Loucy (cell line): ENCODE data around the gene DRD2.

ENCODE experiments used
- H2AFZ ChIP-seq: fragments of 200-600 bp; sonication (generic); 2 replicates; pipeline ENCODE4 v1.6.0; 2016; ENCODE audit warnings: antibody characterized with exemption, mild to moderate bottlenecking, low read length, moderate library complexity
- H3F3A ChIP-seq: fragments of 200-600 bp; 2 replicates; pipeline ENCODE4 v1.6.0; 2016; ENCODE audit warnings: antibody characterized with exemption, low read depth, mild to moderate bottlenecking
- H3K27me3 ChIP-seq: fragments of 200-600 bp; sonication (generic); 2 replicates; pipeline ENCODE4 v1.6.1; 2014; ENCODE audit warnings: low read length, mild to moderate bottlenecking; ENCODE audit not compliant: insufficient read depth, poor library complexity, severe bottlenecking
- H3K36me3 ChIP-seq: fragments of 200-600 bp; sonication (generic); 2 replicates; pipeline ENCODE4 v1.6.1; 2016; ENCODE audit warnings: low read length; ENCODE audit not compliant: insufficient read depth
- H3K4me1 ChIP-seq: fragments of 200-600 bp; sonication (generic); 2 replicates; pipeline ENCODE4 v1.5.1; 2014; ENCODE audit warnings: low read length, mild to moderate bottlenecking; ENCODE audit not compliant: insufficient read depth, poor library complexity, severe bottlenecking
- H3K4me2 ChIP-seq: fragments of 200-600 bp; sonication (generic); 2 replicates; pipeline ENCODE4 v1.6.0; 2014; ENCODE audit warnings: antibody characterized with exemption, low read length, low read depth, mild to moderate bottlenecking; ENCODE audit not compliant: poor library complexity, severe bottlenecking
- H3K4me3 ChIP-seq: fragments of 200-600 bp; sonication (generic); 2 replicates; pipeline ENCODE4 v1.5.1; 2014; ENCODE audit warnings: low read length, mild to moderate bottlenecking, mixed read lengths; ENCODE audit not compliant: poor library complexity, severe bottlenecking
- H3K79me2 ChIP-seq: fragments of 200-600 bp; sonication (generic); 2 replicates; pipeline ENCODE4 v1.6.1; 2014; ENCODE audit warnings: low read length; ENCODE audit not compliant: insufficient read depth
- H3K9ac ChIP-seq: fragments of 200-600 bp; sonication (generic); 2 replicates; pipeline ENCODE4 v1.6.0; 2014; ENCODE audit warnings: mild to moderate bottlenecking, low read depth, low read length, moderate library complexity; ENCODE audit not compliant: poor library complexity, severe bottlenecking
- H3K9me2 ChIP-seq: fragments of 200-600 bp; sonication (generic); replicated peaks from 2 replicates; pipeline ENCODE4 v1.6.1; 2016; ENCODE audit warnings: low read depth, low read length, mixed read lengths
- H3K9me3 ChIP-seq: fragments of 200-600 bp; sonication (generic); 2 replicates; pipeline ENCODE4 v1.6.1; 2014; ENCODE audit warnings: mild to moderate bottlenecking, antibody characterized with exemption, low read length, low read depth; ENCODE audit not compliant: insufficient read depth
- H4K20me1 ChIP-seq: fragments of 200-600 bp; sonication (generic); 2 replicates; pipeline ENCODE4 v1.6.0; 2014; ENCODE audit warnings: antibody characterized with exemption, low read length, mild to moderate bottlenecking; ENCODE audit not compliant: insufficient read depth, poor library complexity, severe bottlenecking
- EZH2phosphoT487 ChIP-seq: fragments of 200-600 bp; IDR thresholded peaks from 2 replicates; pipeline ENCODE4 v1.6.1; 2018; ENCODE audit warnings: antibody characterized with exemption, mild to moderate bottlenecking, moderate library complexity, borderline replicate concordance
- TF ChIP-seq, protein P1 (sequence below): fragments of 200-600 bp; sonication (generic); conservative IDR thresholded peaks from 2 replicates; pipeline ENCODE4 v1.5.1; 2014; ENCODE audit warnings: mild to moderate bottlenecking, antibody characterized with exemption, low read length

Gene DRD2

DNA sequence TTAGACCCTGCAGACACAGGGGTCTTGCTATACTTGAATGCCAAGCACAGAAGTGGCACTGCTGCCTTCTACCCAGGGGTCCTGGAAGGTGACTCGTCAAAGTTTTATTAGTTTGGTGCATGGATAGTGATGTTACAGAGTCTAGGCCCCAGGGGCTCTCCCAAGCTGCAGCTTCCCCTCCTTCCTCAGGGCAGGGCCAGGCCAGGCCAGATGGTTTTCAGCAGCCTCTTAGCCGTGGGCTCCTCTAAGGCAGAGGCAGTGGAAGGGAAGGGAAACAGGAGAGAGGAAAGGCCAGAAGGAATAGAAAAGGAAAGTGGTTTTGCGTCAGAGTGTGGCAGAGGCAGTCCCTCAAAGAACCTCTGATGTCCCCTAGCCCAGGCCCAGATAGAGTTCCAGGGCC is 65.7 kb downstream of the DRD2 start:
- no peaks in the 10 kb centered on the region for H3F3A ChIP-seq
- H4K20me1 ChIP-seq: no peaks in the 10 kb centered on the region
- H3K4me1 ChIP-seq: no peaks in the 10 kb centered on the region
- no peak overlapping the region for H3K4me2 ChIP-seq
- H3K9me2 ChIP-seq: no peaks in the 10 kb centered on the region
- H3K27me3 ChIP-seq: no peaks in the 10 kb centered on the region
- H3K9ac ChIP-seq: no peak overlapping the region
- no peak overlapping the region for H3K4me3 ChIP-seq
- peaks cover 4% of the 10 kb centered on the region; the same call in 1 of the 2 replicates for H3K9me3 ChIP-seq
- H2AFZ ChIP-seq: no peak overlapping the region
- TF ChIP-seq EZH2phosphoT487: no peak
- TF ChIP-seq, protein P1, sequence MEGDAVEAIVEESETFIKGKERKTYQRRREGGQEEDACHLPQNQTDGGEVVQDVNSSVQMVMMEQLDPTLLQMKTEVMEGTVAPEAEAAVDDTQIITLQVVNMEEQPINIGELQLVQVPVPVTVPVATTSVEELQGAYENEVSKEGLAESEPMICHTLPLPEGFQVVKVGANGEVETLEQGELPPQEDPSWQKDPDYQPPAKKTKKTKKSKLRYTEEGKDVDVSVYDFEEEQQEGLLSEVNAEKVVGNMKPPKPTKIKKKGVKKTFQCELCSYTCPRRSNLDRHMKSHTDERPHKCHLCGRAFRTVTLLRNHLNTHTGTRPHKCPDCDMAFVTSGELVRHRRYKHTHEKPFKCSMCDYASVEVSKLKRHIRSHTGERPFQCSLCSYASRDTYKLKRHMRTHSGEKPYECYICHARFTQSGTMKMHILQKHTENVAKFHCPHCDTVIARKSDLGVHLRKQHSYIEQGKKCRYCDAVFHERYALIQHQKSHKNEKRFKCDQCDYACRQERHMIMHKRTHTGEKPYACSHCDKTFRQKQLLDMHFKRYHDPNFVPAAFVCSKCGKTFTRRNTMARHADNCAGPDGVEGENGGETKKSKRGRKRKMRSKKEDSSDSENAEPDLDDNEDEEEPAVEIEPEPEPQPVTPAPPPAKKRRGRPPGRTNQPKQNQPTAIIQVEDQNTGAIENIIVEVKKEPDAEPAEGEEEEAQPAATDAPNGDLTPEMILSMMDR: no peak
- H3K79me2 ChIP-seq: no peaks in the 10 kb centered on the region
- H3K36me3 ChIP-seq: no peaks in the 10 kb centered on the region

DNA sequence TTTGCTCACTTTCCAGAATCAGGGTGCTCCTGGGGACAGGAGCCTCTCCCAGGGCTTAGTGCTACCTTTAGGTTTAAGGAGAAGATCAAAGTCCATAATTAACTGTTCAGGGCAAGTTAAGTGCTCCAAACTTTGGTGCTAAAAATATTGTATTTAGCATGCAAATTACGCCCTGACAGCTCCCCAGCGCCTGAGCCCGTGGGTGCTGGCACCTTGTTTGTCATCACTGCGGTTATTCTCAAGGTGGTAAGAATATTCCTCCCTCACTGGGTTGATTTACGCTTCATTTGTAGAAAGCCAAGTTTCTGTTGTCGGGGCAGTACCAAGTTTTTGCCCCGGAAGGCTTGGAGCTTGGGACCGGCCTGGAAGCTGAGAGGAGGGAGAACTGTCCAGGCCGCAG is 66.3 kb downstream of the DRD2 start:
- Histone ChIP-seq H3K9me2 (no peaks in the 10 kb centered on the region), H2AFZ (no peak overlapping the region), H3K4me3 (no peak overlapping the region), H3K4me2 (no peak overlapping the region), H3K4me1 (no peaks in the 10 kb centered on the region), H3K79me2 (no peaks in the 10 kb centered on the region), H3F3A (no peaks in the 10 kb centered on the region), H3K9me3 (peaks cover 4% of the 10 kb centered on the region; the same call in 1 of the 2 replicates), H3K36me3 (no peaks in the 10 kb centered on the region), H3K9ac (no peak overlapping the region), H3K27me3 (no peaks in the 10 kb centered on the region), H4K20me1 (no peaks in the 10 kb centered on the region)
- TF ChIP-seq EZH2phosphoT487: no peak
- TF ChIP-seq, protein P1: no peak

DNA sequence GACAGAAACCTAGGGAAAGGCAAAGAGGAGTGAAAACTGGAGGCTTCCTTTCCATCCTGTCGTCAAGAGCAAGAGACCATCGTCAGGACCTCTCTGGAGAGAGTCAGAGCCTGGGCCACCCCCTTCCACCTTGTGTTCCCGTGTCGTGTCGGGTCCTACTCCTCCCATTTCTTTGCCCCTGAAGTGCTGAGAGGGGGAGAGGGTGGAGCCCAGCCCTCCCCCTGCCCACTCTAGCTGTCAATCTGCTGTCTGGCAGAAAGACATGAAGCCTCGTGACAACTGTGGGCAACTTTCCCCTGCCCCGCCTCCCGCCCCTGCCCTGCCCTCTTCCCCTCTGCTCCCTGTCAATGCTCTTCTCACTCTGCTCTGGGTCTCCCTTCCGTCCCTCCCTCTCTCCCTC is 67.0 kb downstream of the DRD2 start:
- no peak overlapping the region for H3K4me2 ChIP-seq
- no peaks in the 10 kb centered on the region for H3K9me2 ChIP-seq
- no peaks in the 10 kb centered on the region for H3K27me3 ChIP-seq
- H3K4me1 ChIP-seq: no peaks in the 10 kb centered on the region
- H3K9ac ChIP-seq: no peak overlapping the region
- no peak overlapping the region for H3K4me3 ChIP-seq
- H3K79me2 ChIP-seq: no peaks in the 10 kb centered on the region
- no peaks in the 10 kb centered on the region for H4K20me1 ChIP-seq
- peaks cover 4% of the 10 kb centered on the region; the same call in 1 of the 2 replicates for H3K9me3 ChIP-seq
- H3K36me3 ChIP-seq: no peaks in the 10 kb centered on the region
- TF ChIP-seq, protein P1: no peak
- no peak for TF ChIP-seq EZH2phosphoT487
- no peaks in the 10 kb centered on the region for H3F3A ChIP-seq
- no peak overlapping the region for H2AFZ ChIP-seq
